Activated naive CD8-positive, alpha-beta T cell (primary cell): ENCODE results near the gene PCDHGC5.
A peak's percentile ranks its signal among the peaks of the same experiment; 100 is the strongest.

Experiments used
- H3K27ac Mint-ChIP-seq: one replicate; pipeline ENCODE4 v1.8.0; 2021; ENCODE audit warnings: mixed read lengths
- H3K27me3 Mint-ChIP-seq: one replicate; pipeline ENCODE4 v1.8.0; 2021; ENCODE audit warnings: mixed read lengths
- H3K36me3 Mint-ChIP-seq: one replicate; pipeline ENCODE4 v1.8.0; 2021; ENCODE audit warnings: mixed read lengths
- H3K4me1 Mint-ChIP-seq: one replicate; pipeline ENCODE4 v1.8.0; 2021; ENCODE audit warnings: low read depth, mixed read lengths
- H3K4me3 Mint-ChIP-seq: one replicate; pipeline ENCODE4 v1.8.0; 2021; ENCODE audit warnings: mild to moderate bottlenecking, mixed read lengths
- H3K9me3 Mint-ChIP-seq: one replicate; pipeline ENCODE4 v1.8.0; 2021; ENCODE audit warnings: low read depth, mixed read lengths

PCDHGC5 gene

DNA sequence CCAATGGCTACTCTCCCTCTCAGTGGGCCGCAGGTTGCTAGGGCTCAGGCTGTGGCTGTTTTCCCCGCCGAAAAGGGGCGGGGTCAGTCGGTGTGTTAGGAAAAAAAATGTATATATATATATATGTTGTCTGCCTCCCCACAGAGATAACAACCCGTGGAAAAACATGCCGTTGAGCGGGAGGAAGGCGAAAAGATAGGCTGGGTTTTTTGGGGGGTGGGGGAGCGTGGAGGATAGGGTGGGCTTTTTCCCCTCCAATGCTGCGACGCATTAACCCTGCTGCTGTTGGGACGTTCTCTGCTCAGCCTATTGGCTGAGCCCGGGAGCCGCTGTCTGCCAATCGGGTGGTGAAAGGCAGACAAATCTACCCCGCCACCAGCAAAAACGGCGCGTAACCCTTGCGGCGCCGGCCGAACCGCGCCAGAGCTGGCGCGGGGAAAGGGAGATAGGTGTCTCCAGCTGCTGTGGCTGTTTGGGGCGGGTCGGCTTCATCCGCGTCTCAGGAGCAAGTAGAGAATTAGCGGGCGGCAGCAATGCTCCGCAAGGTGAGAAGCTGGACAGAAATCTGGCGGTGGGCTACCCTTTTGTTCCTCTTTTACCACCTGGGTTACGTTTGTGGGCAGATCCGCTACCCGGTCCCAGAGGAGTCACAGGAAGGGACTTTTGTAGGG is 4.1 kb upstream of the PCDHGC5 start, which contains the start of gene PCDHGC4:
TSS of gene PCDHGC4 (plus strand) at position 390 of the 671 bp plus-strand sequence. CDS start at position 534, 144 bp downstream.
- peak within 1 kb of the TSS; percentile 68 for H3K4me3 Mint-ChIP-seq
- peaks cover 59% of the 10 kb centered on the region for H3K27me3 Mint-ChIP-seq
- no peaks in the 10 kb centered on the region for H3K9me3 Mint-ChIP-seq
- no peaks in the 10 kb centered on the region for H3K36me3 Mint-ChIP-seq
- peaks cover 11% of the 10 kb centered on the region for H3K4me1 Mint-ChIP-seq
- no peak within 1 kb of the TSS for H3K27ac Mint-ChIP-seq

DNA sequence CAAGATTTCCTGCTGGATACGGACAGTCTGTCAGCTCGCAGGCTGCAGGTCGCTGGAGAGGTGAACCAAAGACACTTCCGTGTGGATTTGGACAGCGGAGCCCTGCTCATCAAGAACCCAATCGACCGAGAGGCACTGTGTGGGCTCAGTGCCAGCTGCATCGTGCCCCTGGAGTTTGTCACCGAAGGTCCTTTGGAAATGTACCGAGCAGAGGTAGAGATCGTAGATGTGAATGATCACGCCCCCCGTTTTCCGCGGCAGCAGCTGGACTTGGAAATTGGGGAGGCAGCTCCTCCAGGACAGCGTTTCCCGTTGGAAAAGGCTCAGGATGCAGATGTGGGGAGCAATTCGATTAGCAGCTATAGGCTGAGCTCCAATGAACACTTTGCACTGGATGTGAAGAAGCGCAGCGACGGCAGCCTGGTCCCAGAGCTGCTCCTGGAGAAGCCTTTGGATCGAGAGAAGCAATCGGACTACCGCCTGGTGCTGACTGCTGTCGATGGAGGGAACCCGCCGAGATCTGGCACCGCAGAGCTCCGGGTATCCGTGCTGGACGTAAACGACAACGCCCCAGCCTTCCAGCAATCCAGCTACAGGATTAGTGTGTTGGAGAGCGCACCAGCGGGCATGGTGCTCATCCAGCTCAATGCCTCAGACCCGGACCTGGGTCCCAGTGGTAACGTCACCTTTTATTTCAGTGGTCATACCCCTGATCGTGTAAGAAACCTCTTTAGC is 3.4 kb upstream of the PCDHGC5 start:
- Mint-ChIP-seq H3K36me3 (no peaks in the 10 kb centered on the region), H3K4me3 (peak overlapping the region; percentile 68), H3K4me1 (peaks cover 11% of the 10 kb centered on the region), H3K27ac (no peak overlapping the region), H3K27me3 (peaks cover 60% of the 10 kb centered on the region), H3K9me3 (no peaks in the 10 kb centered on the region)

DNA sequence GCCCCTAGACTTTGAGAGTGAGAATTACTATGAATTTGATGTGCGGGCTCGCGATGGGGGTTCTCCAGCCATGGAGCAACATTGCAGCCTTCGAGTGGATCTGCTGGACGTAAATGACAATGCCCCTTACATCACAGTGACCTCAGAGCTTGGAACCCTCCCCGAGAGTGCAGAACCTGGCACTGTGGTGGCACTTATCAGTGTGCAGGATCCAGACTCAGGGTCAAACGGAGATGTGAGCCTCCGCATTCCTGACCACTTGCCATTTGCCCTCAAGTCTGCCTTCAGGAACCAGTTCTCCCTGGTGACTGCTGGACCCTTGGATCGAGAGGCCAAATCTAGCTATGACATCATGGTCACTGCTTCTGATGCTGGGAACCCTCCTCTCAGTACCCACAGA is 2.8 kb upstream of the PCDHGC5 start:
- Mint-ChIP-seq H3K9me3 (no peaks in the 10 kb centered on the region), H3K27me3 (peaks cover 66% of the 10 kb centered on the region), H3K4me1 (peaks cover 11% of the 10 kb centered on the region), H3K27ac (no peak overlapping the region), H3K4me3 (no peak overlapping the region), H3K36me3 (no peaks in the 10 kb centered on the region)

DNA sequence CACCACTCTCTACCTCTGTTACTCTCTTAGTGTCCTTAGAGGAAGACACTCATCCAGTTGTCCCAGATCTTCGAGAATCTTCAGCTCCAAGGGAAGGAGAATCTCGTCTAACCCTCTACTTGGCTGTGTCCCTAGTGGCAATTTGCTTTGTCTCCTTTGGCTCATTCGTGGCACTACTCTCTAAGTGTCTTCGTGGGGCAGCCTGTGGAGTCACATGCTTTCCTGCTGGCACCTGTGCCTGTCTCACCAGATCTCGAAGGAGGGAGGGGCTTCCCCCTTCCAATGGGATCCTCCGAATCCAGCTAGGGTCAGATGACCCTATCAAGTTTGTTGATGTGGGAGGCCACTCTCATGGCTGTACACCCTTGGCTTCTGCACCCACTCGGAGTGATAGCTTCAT is 1.8 kb upstream of the PCDHGC5 start:
- Mint-ChIP-seq H3K27ac (no peak overlapping the region), H3K9me3 (no peaks in the 10 kb centered on the region), H3K4me1 (peaks cover 14% of the 10 kb centered on the region), H3K27me3 (peaks cover 66% of the 10 kb centered on the region), H3K36me3 (no peaks in the 10 kb centered on the region), H3K4me3 (no peak overlapping the region)

DNA sequence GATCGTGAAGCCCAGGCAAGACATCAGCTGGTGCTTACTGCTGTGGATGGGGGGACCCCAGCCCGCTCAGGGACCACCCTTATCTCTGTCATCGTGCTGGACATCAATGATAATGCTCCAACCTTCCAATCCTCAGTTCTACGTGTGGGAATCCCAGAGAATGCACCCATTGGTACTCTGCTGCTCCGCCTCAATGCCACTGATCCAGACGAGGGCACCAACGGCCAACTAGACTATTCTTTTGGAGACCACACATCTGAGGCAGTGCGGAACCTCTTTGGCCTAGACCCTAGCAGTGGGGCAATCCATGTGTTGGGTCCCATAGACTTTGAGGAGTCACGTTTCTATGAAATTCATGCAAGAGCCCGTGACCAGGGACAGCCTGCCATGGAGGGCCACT is 960 bp downstream of the PCDHGC5 start:
- no peaks in the 10 kb centered on the region for H3K9me3 Mint-ChIP-seq
- no peak overlapping the region for H3K27ac Mint-ChIP-seq
- no peak overlapping the region for H3K4me3 Mint-ChIP-seq
- no peaks in the 10 kb centered on the region for H3K36me3 Mint-ChIP-seq
- peaks cover 47% of the 10 kb centered on the region for H3K27me3 Mint-ChIP-seq
- peaks cover 15% of the 10 kb centered on the region for H3K4me1 Mint-ChIP-seq

DNA sequence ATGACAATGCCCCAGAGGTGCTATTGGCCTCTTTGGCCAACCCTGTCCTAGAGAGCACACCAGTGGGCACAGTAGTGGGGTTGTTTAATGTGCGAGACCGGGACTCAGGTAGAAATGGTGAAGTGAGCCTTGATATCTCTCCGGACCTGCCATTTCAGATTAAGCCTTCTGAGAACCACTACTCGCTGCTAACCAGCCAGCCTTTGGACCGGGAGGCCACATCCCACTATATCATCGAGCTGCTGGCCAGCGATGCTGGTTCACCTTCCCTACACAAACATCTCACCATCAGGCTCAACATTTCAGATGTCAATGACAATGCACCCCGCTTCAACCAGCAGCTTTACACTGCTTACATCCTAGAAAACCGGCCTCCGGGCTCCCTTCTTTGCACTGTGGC is 1.4 kb downstream of the PCDHGC5 start:
- Mint-ChIP-seq H3K4me1 (peaks cover 10% of the 10 kb centered on the region), H3K27ac (no peak overlapping the region), H3K36me3 (no peaks in the 10 kb centered on the region), H3K27me3 (peaks cover 44% of the 10 kb centered on the region), H3K9me3 (no peaks in the 10 kb centered on the region), H3K4me3 (peak overlapping the region; percentile 18)

DNA sequence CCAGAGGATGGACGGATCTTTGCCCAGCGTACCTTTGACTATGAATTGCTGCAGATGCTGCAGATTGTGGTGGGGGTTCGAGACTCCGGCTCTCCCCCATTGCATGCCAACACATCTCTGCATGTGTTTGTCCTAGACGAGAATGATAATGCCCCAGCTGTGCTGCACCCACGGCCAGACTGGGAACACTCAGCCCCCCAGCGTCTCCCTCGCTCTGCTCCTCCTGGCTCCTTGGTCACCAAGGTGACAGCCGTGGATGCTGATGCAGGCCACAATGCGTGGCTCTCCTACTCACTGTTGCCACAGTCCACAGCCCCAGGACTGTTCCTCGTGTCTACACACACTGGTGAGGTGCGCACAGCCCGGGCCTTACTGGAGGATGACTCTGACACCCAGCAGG is 1.9 kb downstream of the PCDHGC5 start:
- H3K27ac Mint-ChIP-seq: no peak overlapping the region
- peaks cover 44% of the 10 kb centered on the region for H3K27me3 Mint-ChIP-seq
- H3K9me3 Mint-ChIP-seq: no peaks in the 10 kb centered on the region
- H3K36me3 Mint-ChIP-seq: no peaks in the 10 kb centered on the region
- H3K4me1 Mint-ChIP-seq: peaks cover 14% of the 10 kb centered on the region
- peak overlapping the region; percentile 18 for H3K4me3 Mint-ChIP-seq

DNA sequence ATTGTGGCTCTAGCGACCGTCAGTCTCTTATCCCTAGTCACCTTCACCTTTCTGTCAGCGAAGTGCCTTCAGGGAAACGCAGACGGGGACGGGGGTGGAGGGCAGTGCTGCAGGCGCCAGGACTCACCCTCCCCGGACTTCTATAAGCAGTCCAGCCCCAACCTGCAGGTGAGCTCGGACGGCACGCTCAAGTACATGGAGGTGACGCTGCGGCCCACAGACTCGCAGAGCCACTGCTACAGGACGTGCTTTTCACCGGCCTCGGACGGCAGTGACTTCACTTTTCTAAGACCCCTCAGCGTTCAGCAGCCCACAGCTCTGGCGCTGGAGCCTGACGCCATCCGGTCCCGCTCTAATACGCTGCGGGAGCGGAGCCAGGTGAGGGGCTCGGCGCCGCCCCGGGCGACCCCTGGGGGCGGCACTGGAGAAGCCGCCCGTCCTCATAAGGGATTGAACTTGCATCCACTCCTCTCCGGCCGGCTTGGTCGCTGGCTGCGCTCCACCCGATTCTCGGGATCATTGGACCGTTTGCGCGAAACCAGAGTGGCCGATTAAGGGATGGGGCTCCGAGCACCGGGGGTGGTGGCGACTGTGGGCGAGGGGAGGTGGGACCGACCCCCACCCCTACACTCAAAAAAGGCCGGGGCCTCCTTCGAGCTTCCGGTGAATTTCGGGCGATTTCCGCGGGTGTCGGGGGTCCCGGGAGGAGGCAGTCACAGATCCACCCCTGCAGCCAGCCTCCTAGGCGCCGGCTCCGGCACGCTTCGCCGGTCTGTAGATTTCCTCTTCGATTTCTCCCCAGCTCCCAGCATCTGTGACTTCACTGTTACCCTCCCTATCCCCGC is 2.7 kb downstream of the PCDHGC5 start:
- Mint-ChIP-seq H3K4me1 (peaks cover 14% of the 10 kb centered on the region), H3K4me3 (peak overlapping the region; percentile 77), H3K36me3 (no peaks in the 10 kb centered on the region), H3K27me3 (peaks cover 40% of the 10 kb centered on the region), H3K9me3 (no peaks in the 10 kb centered on the region), H3K27ac (peak overlapping the region; percentile 64)

DNA sequence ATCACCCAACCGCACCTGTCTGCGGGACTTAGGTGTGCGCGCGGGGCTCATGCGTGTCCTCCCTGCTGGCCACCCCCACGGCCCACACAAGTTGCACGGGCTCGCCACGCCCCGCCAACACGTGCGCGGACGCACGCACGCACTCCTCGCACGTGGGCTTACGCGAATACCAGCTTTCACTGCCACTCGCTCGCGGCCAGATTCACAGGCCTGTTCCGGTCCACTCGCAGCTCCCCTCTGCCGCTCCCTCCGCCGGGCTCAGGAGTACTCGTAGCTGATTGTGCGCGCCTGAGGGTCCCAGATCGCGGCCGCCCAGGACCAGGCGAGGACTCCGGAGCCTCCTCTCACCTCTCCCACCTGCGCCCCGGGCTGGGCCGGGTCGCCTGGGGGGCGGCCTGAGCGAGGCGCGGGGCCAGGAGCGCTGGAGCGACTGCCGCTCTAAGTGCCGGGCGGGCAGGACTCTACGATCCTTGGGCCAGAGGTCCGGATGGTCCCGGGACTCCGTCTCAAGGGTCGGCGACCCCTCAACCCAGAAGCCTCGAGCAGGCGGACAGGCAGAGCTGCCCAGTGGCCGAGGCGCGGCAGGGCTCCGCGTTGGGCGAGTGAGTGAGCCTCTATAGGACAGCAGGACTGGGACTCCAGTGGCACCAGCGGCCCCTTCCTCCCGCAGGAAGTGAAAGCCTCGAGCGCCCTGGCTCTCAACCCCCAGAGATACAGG is 3.4 kb downstream of the PCDHGC5 start:
- Mint-ChIP-seq H3K27ac (peak overlapping the region; percentile 64), H3K27me3 (peaks cover 33% of the 10 kb centered on the region), H3K4me1 (peaks cover 14% of the 10 kb centered on the region), H3K36me3 (no peaks in the 10 kb centered on the region), H3K4me3 (peak overlapping the region; percentile 77), H3K9me3 (no peaks in the 10 kb centered on the region)

DNA sequence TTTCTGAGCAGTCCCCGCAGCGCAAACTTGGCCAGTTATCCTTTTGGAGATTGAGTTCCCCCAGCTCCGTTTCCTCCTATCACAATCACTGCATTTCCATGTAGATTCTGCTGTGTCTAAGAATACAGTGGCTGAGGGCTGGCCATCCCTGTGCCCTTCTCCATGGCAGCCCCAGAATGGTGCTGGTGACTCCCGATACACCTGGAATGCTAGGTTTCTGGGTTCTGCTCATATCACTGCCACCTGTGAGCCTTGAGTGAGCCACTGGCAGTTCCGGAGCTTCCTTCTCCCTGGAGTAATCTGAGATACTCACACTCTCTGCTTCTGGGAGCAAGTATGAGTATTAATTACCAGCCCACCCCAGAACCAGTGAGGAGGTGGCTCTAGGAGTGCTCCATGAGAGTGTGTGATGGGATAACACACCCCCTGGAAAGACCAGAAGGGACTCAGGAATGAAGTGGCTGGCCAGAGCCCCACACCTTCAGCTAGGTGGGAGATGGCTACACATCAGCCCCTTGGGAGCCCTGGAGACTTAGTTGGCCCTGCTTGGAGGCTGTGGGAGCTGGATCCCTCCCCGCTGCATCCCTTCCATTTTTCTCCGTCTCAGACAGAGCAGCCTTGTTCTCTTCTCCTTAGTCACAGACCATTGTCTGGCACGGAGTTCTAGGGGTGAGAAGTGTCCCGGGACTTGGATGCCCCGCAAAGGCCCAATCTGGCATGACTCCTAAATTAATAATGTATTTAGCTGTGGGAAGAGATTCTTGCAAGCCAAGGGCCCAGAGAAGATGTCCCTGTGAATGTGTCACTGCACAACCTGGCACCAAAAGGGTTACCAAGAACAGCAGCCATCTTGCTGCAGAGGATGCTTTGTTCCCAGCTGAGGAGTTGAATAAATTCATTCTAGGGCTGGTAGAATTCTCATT is 4.9 kb downstream of the PCDHGC5 start:
- peaks cover 14% of the 10 kb centered on the region for H3K4me1 Mint-ChIP-seq
- no peaks in the 10 kb centered on the region for H3K36me3 Mint-ChIP-seq
- H3K27me3 Mint-ChIP-seq: peaks cover 29% of the 10 kb centered on the region
- no peak overlapping the region for H3K27ac Mint-ChIP-seq
- H3K4me3 Mint-ChIP-seq: no peak overlapping the region
- H3K9me3 Mint-ChIP-seq: no peaks in the 10 kb centered on the region

DNA sequence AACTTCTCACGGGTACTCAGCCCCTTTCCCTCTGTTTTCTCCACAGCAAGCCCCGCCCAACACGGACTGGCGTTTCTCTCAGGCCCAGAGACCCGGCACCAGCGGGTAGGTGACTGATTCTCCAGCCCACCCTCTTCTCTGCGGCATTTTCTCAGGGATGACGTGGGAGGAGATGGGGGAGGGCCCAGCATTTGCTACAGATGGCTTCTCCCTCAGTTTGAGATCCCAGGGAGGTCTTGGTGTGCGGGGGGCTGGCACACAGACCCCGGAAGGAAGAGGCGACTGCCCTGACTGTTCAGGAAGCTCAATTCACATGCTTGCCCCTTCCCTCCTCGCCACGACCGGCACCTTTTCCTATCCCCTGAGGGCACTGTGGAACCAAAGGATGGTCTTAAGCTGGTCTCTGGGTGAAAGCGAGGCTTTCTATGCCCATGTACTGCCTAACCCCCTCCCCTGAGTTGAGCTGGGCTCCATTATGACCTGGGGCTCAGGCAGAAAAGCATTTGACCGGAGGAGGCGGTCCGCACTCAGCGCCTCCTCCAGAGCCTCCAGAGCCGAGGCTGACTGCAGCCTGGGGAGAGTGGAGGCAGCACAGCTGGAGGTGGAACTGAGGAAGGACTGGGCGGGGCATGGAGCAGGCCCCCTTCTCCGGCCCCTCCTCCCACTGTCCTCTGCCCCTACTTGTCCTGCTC is 6.0 kb downstream of the PCDHGC5 start:
- Mint-ChIP-seq H3K27ac (no peak overlapping the region), H3K36me3 (no peaks in the 10 kb centered on the region), H3K4me3 (no peak overlapping the region), H3K9me3 (no peaks in the 10 kb centered on the region), H3K4me1 (peaks cover 14% of the 10 kb centered on the region), H3K27me3 (peaks cover 21% of the 10 kb centered on the region)

DNA sequence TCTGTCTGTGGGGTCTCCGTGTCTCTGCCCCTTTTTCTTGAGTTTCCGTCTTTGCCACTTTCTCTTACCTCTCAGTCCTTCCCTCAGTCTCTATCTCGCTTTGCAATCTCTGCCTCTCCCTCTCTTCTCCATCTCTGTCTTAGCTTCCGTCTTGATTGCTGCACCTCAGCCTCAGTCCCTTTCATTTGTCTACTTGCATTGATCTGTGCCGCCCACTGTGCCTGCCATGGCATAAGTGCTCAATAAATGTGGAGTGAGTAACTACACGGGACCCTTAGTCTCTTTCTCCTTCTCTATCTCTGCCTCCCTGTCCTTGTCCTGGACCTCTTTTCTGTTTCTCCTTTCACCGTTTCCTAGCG is 6.6 kb downstream of the PCDHGC5 start:
- Mint-ChIP-seq H3K27ac (no peak overlapping the region), H3K27me3 (peaks cover 18% of the 10 kb centered on the region), H3K36me3 (no peaks in the 10 kb centered on the region), H3K4me1 (peaks cover 14% of the 10 kb centered on the region), H3K9me3 (no peaks in the 10 kb centered on the region), H3K4me3 (no peak overlapping the region)

DNA sequence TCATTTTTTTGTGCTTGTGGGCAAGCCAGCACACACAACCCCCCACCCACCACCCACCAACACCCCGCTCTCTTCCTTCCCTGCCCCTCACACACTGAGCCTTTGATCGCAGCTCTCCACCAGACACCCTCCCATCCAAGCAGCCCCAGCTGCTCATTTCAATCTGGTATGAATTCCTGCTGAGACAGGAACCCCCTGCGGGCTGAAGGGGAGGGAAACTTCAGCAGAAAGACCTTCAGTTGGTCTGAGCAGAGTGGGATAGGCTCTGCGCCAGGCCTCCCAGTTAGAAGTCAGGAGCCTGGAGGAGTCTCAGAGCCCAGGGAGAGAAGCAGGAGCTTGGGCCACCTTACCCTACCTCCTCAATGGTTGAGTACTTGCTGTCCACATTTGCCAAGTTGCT is 7.2 kb downstream of the PCDHGC5 start:
- Mint-ChIP-seq H3K4me1 (peaks cover 14% of the 10 kb centered on the region), H3K9me3 (no peaks in the 10 kb centered on the region), H3K27me3 (peaks cover 12% of the 10 kb centered on the region), H3K27ac (no peak overlapping the region), H3K4me3 (no peak overlapping the region), H3K36me3 (no peaks in the 10 kb centered on the region)
